PFSK-1 (cell line): ENCODE measurements around the gene C3orf33.

Experiments
- FOXP2 ChIP-seq: optimal IDR thresholded peaks from 2 replicates; pipeline ENCODE3; 2011; ENCODE audit warnings: borderline replicate concordance, control low read depth, inconsistent platforms; ENCODE audit not compliant: insufficient read depth; ENCODE audit errors: extremely low read length, extremely low read depth
- POLR2AphosphoS5 ChIP-seq: IDR thresholded peaks from 2 replicates; pipeline ENCODE4 v1.6.1; 2012; ENCODE audit warnings: low read depth, mild to moderate bottlenecking, control low read depth, low read length, moderate library complexity
- SIN3A ChIP-seq: IDR thresholded peaks from 2 replicates; pipeline ENCODE4 v1.6.1; 2012; ENCODE audit warnings: mild to moderate bottlenecking, low read length, moderate library complexity, borderline replicate concordance; ENCODE audit not compliant: insufficient read depth
- TAF1 ChIP-seq: IDR thresholded peaks from 2 replicates; pipeline ENCODE4 v1.6.1; 2012; ENCODE audit warnings: low read length, control low read depth, borderline replicate concordance; ENCODE audit not compliant: insufficient read depth
- TF ChIP-seq, protein P1 (sequence below), 2 experiments: IDR thresholded peaks; 2 replicates each; pipeline versions ENCODE4 v1.6.1 to v1.8.0; 2011 to 2012; ENCODE audit warnings: low read depth in 2 of 2, low read length in 2 of 2, control low read depth in 1 of 2, inconsistent platforms in 1 of 2, mild to moderate bottlenecking in 1 of 2, moderate library complexity in 1 of 2; ENCODE audit not compliant: insufficient read depth in 1 of 2

C3orf33 gene

DNA sequence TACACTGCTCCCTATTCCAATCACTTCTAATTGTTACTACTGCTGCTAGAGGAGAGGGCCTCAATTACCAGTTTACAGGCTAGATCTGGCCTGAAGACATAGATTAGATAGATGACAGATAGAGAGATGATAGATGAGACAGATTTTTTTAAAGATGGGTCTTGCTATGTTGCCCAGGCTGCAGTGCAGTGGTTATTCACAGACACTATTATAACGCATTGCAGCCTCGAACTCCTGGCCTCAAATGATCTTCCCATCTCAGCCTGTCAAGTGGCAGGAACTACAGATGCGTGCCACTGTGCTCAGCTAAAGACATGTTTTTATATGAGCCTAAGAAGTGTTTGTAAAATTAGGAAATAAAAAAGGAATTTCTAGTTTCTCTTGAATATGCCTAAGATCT is 41.9 kb upstream of the C3orf33 start:
- TF ChIP-seq FOXP2 (no peak), POLR2AphosphoS5 (no peak), SIN3A (no peak), TAF1 (no peak)
- TF ChIP-seq, protein P1, sequence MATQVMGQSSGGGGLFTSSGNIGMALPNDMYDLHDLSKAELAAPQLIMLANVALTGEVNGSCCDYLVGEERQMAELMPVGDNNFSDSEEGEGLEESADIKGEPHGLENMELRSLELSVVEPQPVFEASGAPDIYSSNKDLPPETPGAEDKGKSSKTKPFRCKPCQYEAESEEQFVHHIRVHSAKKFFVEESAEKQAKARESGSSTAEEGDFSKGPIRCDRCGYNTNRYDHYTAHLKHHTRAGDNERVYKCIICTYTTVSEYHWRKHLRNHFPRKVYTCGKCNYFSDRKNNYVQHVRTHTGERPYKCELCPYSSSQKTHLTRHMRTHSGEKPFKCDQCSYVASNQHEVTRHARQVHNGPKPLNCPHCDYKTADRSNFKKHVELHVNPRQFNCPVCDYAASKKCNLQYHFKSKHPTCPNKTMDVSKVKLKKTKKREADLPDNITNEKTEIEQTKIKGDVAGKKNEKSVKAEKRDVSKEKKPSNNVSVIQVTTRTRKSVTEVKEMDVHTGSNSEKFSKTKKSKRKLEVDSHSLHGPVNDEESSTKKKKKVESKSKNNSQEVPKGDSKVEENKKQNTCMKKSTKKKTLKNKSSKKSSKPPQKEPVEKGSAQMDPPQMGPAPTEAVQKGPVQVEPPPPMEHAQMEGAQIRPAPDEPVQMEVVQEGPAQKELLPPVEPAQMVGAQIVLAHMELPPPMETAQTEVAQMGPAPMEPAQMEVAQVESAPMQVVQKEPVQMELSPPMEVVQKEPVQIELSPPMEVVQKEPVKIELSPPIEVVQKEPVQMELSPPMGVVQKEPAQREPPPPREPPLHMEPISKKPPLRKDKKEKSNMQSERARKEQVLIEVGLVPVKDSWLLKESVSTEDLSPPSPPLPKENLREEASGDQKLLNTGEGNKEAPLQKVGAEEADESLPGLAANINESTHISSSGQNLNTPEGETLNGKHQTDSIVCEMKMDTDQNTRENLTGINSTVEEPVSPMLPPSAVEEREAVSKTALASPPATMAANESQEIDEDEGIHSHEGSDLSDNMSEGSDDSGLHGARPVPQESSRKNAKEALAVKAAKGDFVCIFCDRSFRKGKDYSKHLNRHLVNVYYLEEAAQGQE (IDR thresholded peaks at IDR 0.05; ENCODE audit: insufficient read depth in 1 of 2, low read depth in 2 of 2, low read length in 2 of 2): no peak

DNA sequence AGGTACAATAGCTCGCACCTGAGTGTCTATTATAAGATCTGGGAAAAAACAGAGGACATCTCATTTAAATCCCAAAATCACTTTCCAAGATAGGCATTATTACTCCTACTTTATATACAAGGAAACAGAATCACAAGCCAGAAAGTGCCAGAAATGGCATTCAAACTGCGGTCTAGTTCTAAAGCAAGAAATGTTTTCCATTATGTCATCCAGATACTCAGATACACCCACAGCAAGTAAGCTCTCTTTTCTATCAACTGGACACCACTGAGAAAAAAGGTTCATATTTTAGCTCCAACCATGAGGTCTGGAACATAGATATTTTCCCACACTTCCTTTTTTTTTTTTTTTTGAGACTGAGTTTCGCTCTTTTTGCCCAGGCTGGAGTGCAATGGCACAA is 40.0 kb upstream of the C3orf33 start:
- TF ChIP-seq POLR2AphosphoS5 (no peak), SIN3A (no peak), FOXP2 (no peak), TAF1 (no peak)
- TF ChIP-seq, protein P1 (IDR thresholded peaks at IDR 0.05; ENCODE audit: insufficient read depth in 1 of 2, low read depth in 2 of 2, low read length in 2 of 2): no peak

- TF ChIP-seq POLR2AphosphoS5 (no peak), TAF1 (no peak), FOXP2 (no peak), SIN3A (no peak)
- TF ChIP-seq, protein P1 (IDR thresholded peaks at IDR 0.05; ENCODE audit: insufficient read depth in 1 of 2, low read depth in 2 of 2, low read length in 2 of 2): no peak
Observed at GRCh38 chr3:155843569-155843968, 37.5 kb upstream of the C3orf33 start.

GRCh38 chr3:155835341-155836071 is 29.4 kb upstream of the C3orf33 start:
- TF ChIP-seq SIN3A: no peak
- TF ChIP-seq FOXP2: no peak
- TF ChIP-seq, protein P1 (IDR thresholded peaks at IDR 0.05; ENCODE audit: insufficient read depth in 1 of 2, low read depth in 2 of 2, low read length in 2 of 2): no peak
- TF ChIP-seq POLR2AphosphoS5: no peak
- no peak for TF ChIP-seq TAF1
